Raji (cell line): ENCODE results near the gene DMBX1.

ENCODE experiments used
- POLR2A ChIP-seq: IDR thresholded peaks from 2 replicates; pipeline ENCODE4 v1.6.1; 2011; ENCODE audit warnings: low read depth, low read length, control low read depth; ENCODE audit not compliant: insufficient read depth

Gene DMBX1

DNA sequence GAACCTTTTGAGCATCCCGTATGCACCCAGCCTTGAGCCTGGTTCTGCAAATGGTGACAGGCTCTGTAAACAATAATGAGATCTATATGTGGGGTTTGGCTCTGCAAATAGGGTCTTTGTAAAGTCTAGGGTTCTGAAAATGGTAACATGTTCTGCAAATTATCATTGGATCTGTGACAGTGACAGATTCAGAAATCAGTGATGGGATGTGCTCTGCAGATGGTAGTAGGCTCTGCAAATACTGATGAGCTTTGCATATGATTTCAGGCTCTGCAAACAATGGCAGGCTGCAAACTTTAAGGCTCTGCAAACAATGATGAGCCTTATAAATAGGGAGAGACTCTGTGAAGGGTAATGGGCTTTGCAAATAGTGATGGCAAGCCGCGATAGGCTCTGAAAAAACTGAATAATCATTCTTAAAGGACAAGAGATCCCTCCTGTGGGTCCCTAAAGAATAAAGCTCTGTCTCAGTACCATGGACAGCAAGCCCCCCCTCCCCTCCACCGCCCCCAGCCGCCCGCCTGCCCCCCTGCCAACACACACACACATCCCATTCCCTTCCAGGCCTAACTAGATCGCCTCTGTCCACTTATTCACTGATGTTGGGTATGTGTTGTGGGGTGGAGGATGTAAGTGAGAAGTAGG lies 17.7 kb upstream of the DMBX1 start:
- TF ChIP-seq POLR2A: no peak

- no peak for TF ChIP-seq POLR2A
These were observed 17.0 kb upstream of the DMBX1 start for GRCh38 chr1:46472498-46473181.

DNA sequence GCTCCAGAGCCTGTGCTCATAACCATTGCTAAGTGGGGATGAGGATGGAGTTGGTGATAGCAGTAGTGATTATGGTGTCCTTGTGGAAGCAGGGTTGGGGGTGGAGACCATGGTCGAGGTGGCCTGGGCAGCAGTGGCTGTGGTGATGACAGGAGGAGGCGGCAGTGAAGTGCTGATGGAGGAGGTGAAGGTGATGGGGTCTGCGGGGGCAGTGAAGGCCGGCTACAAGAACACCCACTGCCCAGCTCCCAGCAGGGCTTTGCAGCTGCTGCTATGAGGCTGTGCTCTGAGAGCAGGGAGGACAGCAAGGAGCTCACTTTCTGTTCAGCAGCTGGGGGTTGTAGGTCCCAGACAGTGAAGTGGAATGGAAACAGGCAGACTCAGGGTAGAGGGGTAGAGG lies 15.6 kb upstream of the DMBX1 start:
- no peak for TF ChIP-seq POLR2A

- no peak for TF ChIP-seq POLR2A
These were observed 15.1 kb upstream of the DMBX1 start for GRCh38 chr1:46474570-46474969.

DNA sequence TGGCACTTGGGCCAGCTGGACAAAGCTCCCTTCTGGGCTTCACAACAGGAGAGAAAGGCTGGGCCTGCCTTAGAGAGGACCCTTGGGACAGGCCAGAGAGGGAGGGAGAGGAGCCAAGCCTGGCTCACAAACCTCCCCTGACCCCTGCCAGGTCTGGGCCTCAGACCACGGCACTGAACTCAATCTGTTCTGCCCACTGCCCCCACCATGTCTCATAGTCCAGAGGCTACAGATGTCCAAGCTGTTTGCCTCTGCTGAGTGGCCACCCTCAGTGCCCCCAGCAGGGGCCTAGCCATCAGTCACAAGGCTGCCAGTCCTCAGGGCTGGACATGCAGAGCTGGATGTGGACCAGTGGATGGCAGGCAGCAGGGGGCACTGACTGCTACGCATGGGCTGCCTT lies 13.0 kb upstream of the DMBX1 start:
- no peak for TF ChIP-seq POLR2A

DNA sequence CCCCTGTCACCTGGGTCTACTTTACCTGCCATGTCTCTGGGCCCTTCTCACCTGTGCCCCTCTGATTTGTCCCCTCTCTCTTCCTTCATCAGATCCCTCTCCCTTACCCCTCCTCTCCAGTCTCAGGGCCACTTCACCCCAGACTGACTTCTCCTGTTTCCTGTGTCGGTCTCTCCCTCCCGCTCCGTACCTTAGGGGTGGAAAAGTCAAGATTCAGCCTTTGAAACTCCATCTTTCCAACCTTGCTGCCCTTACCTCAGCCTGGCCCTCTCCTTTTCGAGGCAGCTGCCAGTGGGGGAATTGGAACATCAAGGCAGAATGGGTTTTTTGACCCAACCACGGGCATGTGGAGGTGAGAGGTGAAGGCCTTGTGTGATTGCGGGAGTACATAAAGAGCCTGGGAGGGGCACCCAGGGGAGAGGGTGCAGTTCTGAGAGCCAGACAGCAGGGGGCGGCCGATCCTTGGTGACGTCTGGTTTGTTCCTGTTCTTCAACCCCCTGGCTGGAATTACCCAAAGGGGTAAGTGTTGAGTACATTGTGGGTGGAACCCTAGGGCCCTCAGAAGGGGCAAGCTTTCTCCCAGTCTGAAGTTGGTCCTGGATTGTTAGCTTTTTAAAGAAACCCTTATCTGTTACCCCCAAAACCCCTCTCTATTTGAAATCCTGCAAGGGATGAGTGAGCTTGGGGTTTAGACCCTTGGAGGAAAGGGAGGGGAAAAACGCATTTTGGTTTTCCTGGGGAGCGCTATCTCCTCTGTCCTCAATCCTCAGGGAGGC lies 12.3 kb upstream of the DMBX1 start:
- TF ChIP-seq POLR2A: no peak

DNA sequence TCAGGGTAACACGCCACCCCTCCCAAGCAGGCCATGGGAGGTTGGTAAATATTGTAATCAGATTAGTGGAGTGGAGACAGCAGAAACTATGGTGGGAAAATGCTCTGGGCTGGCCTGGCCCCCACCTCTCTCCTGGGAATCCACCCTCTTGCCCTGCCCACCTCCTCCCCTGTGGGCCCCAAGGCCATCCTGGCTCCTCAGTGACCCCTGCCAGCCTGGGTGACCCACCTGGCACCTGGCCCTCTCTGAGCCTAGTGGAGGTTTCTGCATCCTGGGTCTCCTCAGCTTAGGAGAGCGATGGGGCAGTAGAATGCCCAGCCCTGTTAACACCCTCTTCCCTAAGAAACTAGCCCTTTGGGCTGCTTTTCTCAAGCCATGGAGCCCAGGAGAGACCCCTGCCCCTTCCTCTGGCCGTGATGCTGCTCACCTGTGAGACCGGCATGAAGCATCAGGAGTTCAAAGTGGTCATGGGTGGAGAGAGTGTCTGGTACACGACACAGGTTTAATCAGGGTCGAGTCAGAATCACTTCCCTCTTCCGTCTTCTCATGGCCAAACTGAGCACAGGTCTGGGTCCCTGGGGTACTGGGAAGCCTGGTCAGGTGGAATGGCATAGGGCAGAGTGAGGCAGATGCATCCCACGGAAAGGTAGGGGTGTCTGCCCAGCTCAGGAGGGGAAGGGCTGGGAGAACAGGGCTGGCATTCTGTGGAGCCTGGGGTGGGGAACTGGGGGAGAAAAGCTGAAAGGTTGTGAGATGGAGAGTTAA lies 10.7 kb upstream of the DMBX1 start:
- TF ChIP-seq POLR2A: no peak

DNA sequence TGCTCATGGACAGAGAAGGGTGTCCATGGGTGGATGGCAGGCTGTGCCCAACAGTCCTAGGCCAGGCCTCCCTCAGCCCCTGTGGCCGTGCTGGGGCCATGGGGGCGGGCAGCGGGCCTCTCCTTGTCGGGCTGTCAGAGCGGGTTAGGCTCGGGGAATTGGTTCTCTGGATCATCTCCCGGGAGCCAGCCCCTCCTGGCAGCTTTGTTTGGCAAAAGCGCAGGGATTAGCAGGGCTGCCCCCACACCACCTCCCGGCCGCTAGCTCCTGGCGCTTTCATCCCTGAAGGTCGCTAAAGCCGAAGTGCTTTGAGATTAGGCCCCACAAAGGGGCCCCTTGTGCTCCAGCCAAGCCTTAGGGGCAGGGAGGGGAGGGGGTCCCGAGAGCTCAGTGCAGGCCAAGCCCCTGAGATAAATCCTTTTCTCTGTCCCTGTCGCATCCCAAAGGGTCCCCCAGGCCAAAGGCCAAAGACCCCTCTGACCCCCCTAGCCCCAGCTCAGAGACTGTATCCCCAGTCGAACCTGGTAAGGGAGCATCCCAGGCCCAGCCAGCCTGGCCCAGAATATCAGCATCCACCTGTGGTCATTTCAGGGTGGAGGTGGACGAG lies 9.8 kb upstream of the DMBX1 start:
- TF ChIP-seq POLR2A: no peak

- no peak for TF ChIP-seq POLR2A
These were observed 8.5 kb upstream of the DMBX1 start for GRCh38 chr1:46480959-46481646.

GRCh38 chr1:46481961-46482360 lies 7.7 kb upstream of the DMBX1 start:
- no peak for TF ChIP-seq POLR2A

- no peak for TF ChIP-seq POLR2A
These were observed 6.0 kb upstream of the DMBX1 start for GRCh38 chr1:46483589-46483988.

GRCh38 chr1:46484783-46485490 lies 4.7 kb upstream of the DMBX1 start:
- TF ChIP-seq POLR2A: no peak

- TF ChIP-seq POLR2A: no peak
These were observed 3.8 kb upstream of the DMBX1 start for GRCh38 chr1:46485564-46486431.
